H9 (cell line): ENCODE results near the gene TFAP2D. TPM values are rescaled to one million over a fixed set of nuclear protein-coding genes. Genes with fewer than 3 reads are reported as not detected.
A peak's percentile ranks its signal among the peaks of the same experiment; 100 is the strongest.

Experiments used
- DNase-seq: peaks from one replicate; pipeline ENCODE4 v3.0.0-alpha.2; 2017
- H2AFZ ChIP-seq: one replicate; pipeline ENCODE4 v1.6.1; 2013; ENCODE audit warnings: mild to moderate bottlenecking, low read length, control low read depth, moderate library complexity
- H2AK5ac ChIP-seq: 2 replicates; pipeline ENCODE4 v1.6.1; 2013; ENCODE audit warnings: low read length, control low read depth, mixed read lengths; ENCODE audit not compliant: insufficient read length
- H2BK120ac ChIP-seq: one replicate; pipeline ENCODE4 v1.6.1; 2013; ENCODE audit warnings: low read depth, mild to moderate bottlenecking, low read length, control low read depth, inconsistent platforms; ENCODE audit not compliant: poor library complexity, severe bottlenecking
- H2BK12ac ChIP-seq: 2 replicates; pipeline ENCODE4 v1.6.1; 2013; ENCODE audit warnings: low read length, control low read depth, mixed read lengths, low read depth; ENCODE audit not compliant: insufficient read length
- H2BK15ac ChIP-seq: 2 replicates; pipeline ENCODE4 v1.6.1; 2013; ENCODE audit warnings: low read depth, low read length, control low read depth
- H2BK20ac ChIP-seq: one replicate; pipeline ENCODE4 v1.6.1; 2013; ENCODE audit warnings: low read depth, mild to moderate bottlenecking, low read length, control low read depth, inconsistent platforms; ENCODE audit not compliant: poor library complexity, severe bottlenecking
- H2BK5ac ChIP-seq: 2 replicates; pipeline ENCODE4 v1.6.1; 2013; ENCODE audit warnings: low read length, control low read depth, mixed read lengths; ENCODE audit not compliant: insufficient read length
- H3K14ac ChIP-seq: 2 replicates; pipeline ENCODE4 v1.6.1; 2013; ENCODE audit warnings: low read length, control low read depth; ENCODE audit not compliant: insufficient read depth
- H3K18ac ChIP-seq: 2 replicates; pipeline ENCODE4 v1.6.1; 2013; ENCODE audit warnings: low read depth, mild to moderate bottlenecking, mixed read lengths, low read length, control low read depth; ENCODE audit not compliant: insufficient read length
- H3K23ac ChIP-seq: 2 replicates; pipeline ENCODE4 v1.6.1; 2013; ENCODE audit warnings: low read length, control low read depth, mixed read lengths, low read depth; ENCODE audit not compliant: insufficient read length
- H3K23me2 ChIP-seq: 2 replicates; pipeline ENCODE4 v1.6.1; 2013; ENCODE audit warnings: low read depth, mild to moderate bottlenecking, mixed read lengths, low read length, control low read depth; ENCODE audit not compliant: insufficient read length, poor library complexity, severe bottlenecking
- H3K27ac ChIP-seq: 2 replicates; pipeline ENCODE4 v1.5.1; 2013; ENCODE audit warnings: low read length, control low read depth, mixed read lengths, low read depth; ENCODE audit not compliant: insufficient read length
- H3K27me3 ChIP-seq: 2 replicates; pipeline ENCODE4 v1.6.1; 2013; ENCODE audit warnings: low read length, control low read depth, inconsistent platforms; ENCODE audit not compliant: insufficient read depth
- H3K4ac ChIP-seq: 2 replicates; pipeline ENCODE4 v1.6.1; 2013; ENCODE audit warnings: low read depth, mild to moderate bottlenecking, control low read depth, inconsistent platforms, low read length, moderate library complexity
- H3K4me1 ChIP-seq: 2 replicates; pipeline ENCODE4 v1.6.1; 2013; ENCODE audit warnings: low read length, control low read depth, inconsistent platforms; ENCODE audit not compliant: insufficient read depth
- H3K4me2 ChIP-seq: 2 replicates; pipeline ENCODE4 v1.6.1; 2013; ENCODE audit warnings: low read length, control low read depth, mixed read lengths; ENCODE audit not compliant: insufficient read length, insufficient read depth
- H3K56ac ChIP-seq: 2 replicates; pipeline ENCODE4 v1.6.1; 2013; ENCODE audit warnings: low read depth, mild to moderate bottlenecking, mixed read lengths, low read length, control low read depth; ENCODE audit not compliant: insufficient read length
- H3K79me1 ChIP-seq: 2 replicates; pipeline ENCODE4 v1.6.1; 2013; ENCODE audit warnings: low read depth, mild to moderate bottlenecking, moderate library complexity, low read length, control low read depth, inconsistent platforms; ENCODE audit not compliant: insufficient read depth, poor library complexity, severe bottlenecking
- H3K79me2 ChIP-seq: 2 replicates; pipeline ENCODE4 v1.6.1; 2013; ENCODE audit warnings: low read length, control low read depth, inconsistent platforms; ENCODE audit not compliant: insufficient read depth
- H3K9ac ChIP-seq: 2 replicates; pipeline ENCODE4 v1.6.1; 2013; ENCODE audit warnings: low read length, control low read depth, mixed read lengths; ENCODE audit not compliant: insufficient read length; ENCODE audit errors: extremely low read depth
- H3K9me3 ChIP-seq: one replicate; pipeline ENCODE4 v1.6.1; 2013; ENCODE audit warnings: low read depth, low read length, inconsistent platforms; ENCODE audit not compliant: control insufficient read depth
- H3T11ph ChIP-seq: one replicate; pipeline ENCODE4 v1.6.1; 2013; ENCODE audit warnings: mild to moderate bottlenecking, low read length, control low read depth, inconsistent platforms
- H4K20me1 ChIP-seq: one replicate; pipeline ENCODE4 v1.6.1; 2013; ENCODE audit not compliant: control insufficient read depth, insufficient read length, insufficient read depth
- H4K5ac ChIP-seq: 2 replicates; pipeline ENCODE4 v1.6.1; 2013; ENCODE audit warnings: low read depth, mild to moderate bottlenecking, mixed read lengths, low read length, control low read depth; ENCODE audit not compliant: insufficient read length
- H4K8ac ChIP-seq: replicated peaks from 2 replicates; pipeline ENCODE4 v1.6.1; 2013; ENCODE audit warnings: low read length, control low read depth, mixed read lengths, low read depth; ENCODE audit not compliant: insufficient read length
- H4K91ac ChIP-seq: 2 replicates; pipeline ENCODE4 v1.6.1; 2013; ENCODE audit warnings: low read depth, mild to moderate bottlenecking, moderate library complexity, mixed read lengths, low read length, control low read depth; ENCODE audit not compliant: insufficient read length
- H3K27ac Mint-ChIP-seq, 3 experiments: 2 replicates in 2 of 3; 3 replicates in 1 of 3; pipeline ENCODE4 v1.8.0; 2020 to 2021; ENCODE audit warnings: mixed read lengths in 3 of 3, mild to moderate bottlenecking in 1 of 3, moderate library complexity in 1 of 3
- H3K27me3 Mint-ChIP-seq: 2 replicates; pipeline ENCODE4 v1.8.0; 2021; ENCODE audit warnings: low read depth, mild to moderate bottlenecking, moderate library complexity, mixed read lengths
- H3K36me3 Mint-ChIP-seq, 3 experiments: 2 replicates in 2 of 3; 3 replicates in 1 of 3; pipeline ENCODE4 v1.8.0; 2020 to 2021; ENCODE audit warnings: low read depth in 3 of 3, mixed read lengths in 3 of 3; ENCODE audit not compliant: insufficient read depth in 1 of 3
- H3K4me1 Mint-ChIP-seq, 2 experiments: 2 replicates each; pipeline ENCODE4 v1.8.0; 2020; ENCODE audit warnings: mixed read lengths in 2 of 2
- H3K4me3 Mint-ChIP-seq, 2 experiments: 2 replicates in 1 of 2; 3 replicates in 1 of 2; pipeline ENCODE4 v1.8.0; 2020 to 2021; ENCODE audit warnings: mild to moderate bottlenecking in 2 of 2, mixed read lengths in 2 of 2, moderate library complexity in 1 of 2
- H3K9me3 Mint-ChIP-seq, 2 experiments: 2 replicates in 1 of 2; 3 replicates in 1 of 2; pipeline ENCODE4 v1.8.0; 2020; ENCODE audit warnings: mild to moderate bottlenecking in 2 of 2, mixed read lengths in 2 of 2, moderate library complexity in 1 of 2
- CTCF ChIP-seq: fragments of 200-600 bp; sonication (generic); conservative IDR thresholded peaks from 3 replicates; pipeline ENCODE4 v1.8.0; 2021; ENCODE audit warnings: antibody characterized with exemption, mild to moderate bottlenecking
- WGBS: extraction: QIAGEN DNeasy Blood & Tissue Kit; methylation state at CpG from one replicate; pipeline ENCODE4 v1.1.7; 2013; ENCODE audit warnings: missing lambda C conversion rate, low lambda C conversion rate, mixed read lengths; ENCODE audit not compliant: insufficient read length; ENCODE audit errors: extremely low coverage; 5-methylcytosine and 5-hydroxymethylcytosine counted together
- total RNA-seq: library from RNA; stranded (reverse); gene quantifications from 2 replicates; pipeline ENCODE4 v1.2.1, GENCODE V29; 2021

TFAP2D gene
- total RNA-seq, 1 experiment from 2014 or later = not detected

DNA sequence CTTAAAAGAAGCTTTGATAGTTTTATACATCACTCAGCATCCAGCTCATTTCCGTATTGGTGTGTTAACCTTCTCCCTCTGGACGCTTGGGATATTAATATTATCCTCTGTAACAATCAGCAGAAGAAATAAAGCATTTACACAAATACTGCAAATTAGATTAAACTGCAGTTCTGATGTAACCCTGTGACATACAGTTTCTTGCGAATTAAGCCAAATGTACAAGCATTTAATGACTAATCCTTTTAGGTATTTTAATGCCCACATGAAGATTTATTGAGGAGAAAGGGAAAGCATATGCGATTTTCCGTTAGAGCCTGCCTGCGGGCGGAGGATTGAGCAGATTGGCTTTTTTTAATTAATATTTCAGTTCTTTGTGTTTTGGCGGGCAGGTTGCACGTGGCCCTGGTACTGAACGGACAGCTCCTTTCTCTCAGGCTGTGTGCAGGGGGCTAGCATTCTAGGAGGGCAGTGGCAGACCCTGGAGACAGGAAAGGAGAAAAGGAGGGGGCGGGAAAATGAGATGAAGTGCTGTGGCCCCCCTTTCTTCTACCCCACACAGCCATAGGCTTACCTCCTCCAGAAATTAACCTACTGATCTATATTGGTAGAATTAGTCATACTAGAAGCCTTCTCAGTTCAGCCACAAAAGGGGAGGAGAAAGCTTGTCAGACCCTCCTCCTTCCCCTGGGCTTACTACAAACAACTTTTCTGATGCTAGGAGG lies 14.1 kb upstream of the TFAP2D start:
- Histone ChIP-seq H2BK15ac (no peak overlapping the region), H3K9ac (no peak overlapping the region), H3K14ac (no peak overlapping the region), H4K8ac (no peak overlapping the region), H2BK12ac (no peak overlapping the region), H3K27me3 (no peaks in the 10 kb centered on the region; the same call in 1 of the 2 replicates), H3K9me3 (no peaks in the 10 kb centered on the region), H2BK20ac (no peak overlapping the region), H3K4me2 (no peak overlapping the region), H4K20me1 (no peaks in the 10 kb centered on the region), H3T11ph (no peak overlapping the region), H4K5ac (no peak overlapping the region), H2BK5ac (no peak overlapping the region), H4K91ac (no peak overlapping the region), H3K79me2 (no peaks in the 10 kb centered on the region), H3K27ac (no peak overlapping the region), H2BK120ac (no peak overlapping the region), H3K4ac (no peak overlapping the region), H3K18ac (no peak overlapping the region), H2AK5ac (no peak overlapping the region), H3K56ac (no peak overlapping the region), H3K23ac (no peak overlapping the region), H3K79me1 (no peaks in the 10 kb centered on the region), H3K4me1 (no peaks in the 10 kb centered on the region), H2AFZ (no peak overlapping the region), H3K23me2 (no peaks in the 10 kb centered on the region)
- H3K36me3 Mint-ChIP-seq = no peaks in the 10 kb centered on the region
- peaks cover 0 to 4% of the 10 kb centered on the region in 2 experiments; a peak in 1 of 4 replicates for H3K4me1 Mint-ChIP-seq
- TF ChIP-seq CTCF = no peak
- peaks cover 83% of the 10 kb centered on the region for H3K27me3 Mint-ChIP-seq
- H3K9me3 Mint-ChIP-seq = no peaks in the 10 kb centered on the region
- H3K4me3 Mint-ChIP-seq = no peak overlapping the region; a peak in 1 of 5 replicates
- WGBS = no CpG with 5 or more reads among the region's 11 CpGs
- peak; percentile 41 for DNase-seq
- H3K27ac Mint-ChIP-seq = no peak overlapping the region
